GM18858 (cell line): ENCODE data around the gene ZNF22.
"Not testable (repeated sequence)": the region's sequence is repeated elsewhere in the genome, so short reads cannot be mapped to it uniquely, and the experiment has no call there.

ENCODE experiments used
- ATAC-seq: cut with Tn5 transposase; IDR thresholded peaks from one replicate; pipeline ENCODE4 v1.9.1; 2021; ENCODE audit not compliant: unreplicated experiment

Gene ZNF22

DNA sequence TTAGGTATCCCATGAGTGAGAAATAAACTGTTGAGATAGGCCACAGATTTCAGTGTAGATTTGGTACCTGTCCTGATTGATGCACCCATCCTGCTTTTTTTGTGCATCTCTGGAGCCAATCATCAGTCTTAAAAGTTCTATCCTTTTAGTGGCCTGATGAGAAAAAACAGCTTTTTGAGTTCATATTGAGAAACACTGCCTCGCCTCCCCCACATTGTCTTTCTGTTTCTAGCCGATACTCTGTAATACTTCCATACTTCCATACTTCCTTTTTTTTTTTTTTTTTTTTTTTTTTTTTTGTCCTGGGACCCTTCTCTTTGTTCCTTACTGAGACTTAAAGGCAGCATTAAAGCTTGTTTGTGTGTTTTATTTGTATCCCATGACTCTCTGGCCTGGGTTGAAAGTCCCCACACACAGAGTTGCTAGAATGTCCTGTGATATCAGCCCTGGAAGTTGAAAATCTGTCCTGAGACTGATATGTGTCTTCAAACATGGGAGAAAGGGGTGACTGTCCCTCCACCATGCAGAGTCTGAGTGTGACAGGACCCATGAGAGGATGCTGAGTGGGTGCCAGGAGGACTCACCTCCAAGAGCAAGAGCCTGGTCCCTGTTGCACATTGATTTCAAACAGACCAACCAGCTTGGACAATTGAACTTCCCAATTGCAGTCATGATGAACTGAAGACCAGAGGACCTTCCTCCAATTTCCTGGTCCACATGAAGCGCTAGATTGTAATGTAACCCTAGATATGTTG is 5.7 kb downstream of the ZNF22 start:
- ATAC-seq: no peak

GRCh38 chr10:45008524-45009161 is 7.9 kb downstream of the ZNF22 start:
- peak; percentile 93 for ATAC-seq

DNA sequence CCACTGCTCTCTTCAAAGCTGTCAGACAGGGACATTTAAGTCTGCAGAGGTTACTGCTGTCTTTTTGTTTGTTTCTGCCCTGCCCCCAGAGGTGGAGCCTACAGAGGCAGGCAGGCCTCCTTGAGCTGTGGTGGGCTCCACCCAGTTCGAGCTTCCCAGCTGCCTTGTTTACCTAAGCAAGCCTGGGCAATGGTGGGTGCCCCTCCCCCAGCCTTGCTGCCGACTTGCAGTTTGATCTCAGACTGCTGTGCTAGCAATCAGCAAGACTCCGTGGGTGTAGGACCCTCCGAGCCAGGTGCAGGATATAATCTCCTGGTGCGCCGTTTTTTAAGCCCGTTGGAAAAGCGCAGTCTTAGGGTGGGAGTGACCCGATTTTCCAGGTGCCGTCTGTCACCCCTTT is 13.8 kb downstream of the ZNF22 start:
- not testable (repeated sequence) for ATAC-seq

- ATAC-seq: no peak
Observed at GRCh38 chr10:45015590-45015989, 14.9 kb downstream of the ZNF22 start.

DNA sequence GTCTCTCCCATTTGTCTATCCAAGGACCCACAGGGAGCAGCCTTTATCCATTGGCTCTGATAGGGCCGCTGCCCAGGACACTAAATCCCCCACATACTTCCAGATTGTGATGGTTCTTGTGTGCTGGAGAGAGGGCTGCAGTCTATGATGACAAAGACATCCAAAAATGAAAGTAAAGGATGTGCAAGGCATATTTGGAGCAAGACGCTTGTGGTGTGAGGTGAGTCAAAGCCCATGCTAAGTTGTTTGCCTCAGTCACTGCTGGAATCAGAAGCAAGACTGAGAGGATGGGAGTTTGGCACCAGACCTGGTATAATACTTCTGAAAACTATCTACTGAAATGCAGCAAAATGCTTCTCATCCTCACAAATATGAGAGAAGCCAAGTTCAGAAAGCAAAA is 22.7 kb downstream of the ZNF22 start:
- ATAC-seq: no peak

- ATAC-seq: no peak
Observed at GRCh38 chr10:45034301-45034700, 33.6 kb downstream of the ZNF22 start.

- ATAC-seq: no peak
Observed at GRCh38 chr10:45035673-45036072, 35.0 kb downstream of the ZNF22 start.

- no peak for ATAC-seq
Observed at GRCh38 chr10:45040921-45041542, 40.3 kb downstream of the ZNF22 start.

- no peak for ATAC-seq
Observed at GRCh38 chr10:45044290-45044689, 43.6 kb downstream of the ZNF22 start.

DNA sequence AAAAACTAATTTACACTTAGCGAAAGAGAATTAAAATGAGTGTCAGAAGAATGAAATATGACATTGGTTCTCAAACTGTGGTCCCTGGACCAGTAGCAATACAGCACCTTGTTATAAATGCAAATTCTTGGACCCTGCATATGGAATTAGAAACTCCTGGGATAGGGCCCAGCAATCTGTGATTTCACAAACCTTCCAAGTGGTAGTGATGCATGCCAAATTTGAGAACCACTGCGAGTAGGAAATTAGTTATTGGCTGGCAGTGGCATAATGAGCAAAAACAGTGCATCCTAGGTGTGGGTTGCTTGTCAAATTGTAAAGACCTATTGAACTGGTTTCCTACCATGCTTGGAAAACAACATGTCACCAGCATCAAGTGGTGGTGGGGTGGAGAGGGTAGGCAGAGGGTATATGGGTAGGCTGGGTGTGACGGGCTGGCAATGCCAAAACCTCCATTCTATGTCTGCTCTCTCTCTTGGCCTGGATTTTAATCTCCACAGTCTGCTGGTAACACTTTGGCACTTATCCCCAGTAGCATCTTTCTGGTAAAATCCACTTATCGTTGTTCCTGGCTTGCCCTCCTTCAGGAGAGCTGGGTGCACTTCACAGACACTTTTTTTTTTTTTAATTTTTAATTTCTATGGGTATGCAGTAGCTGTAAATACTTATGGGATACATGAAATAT is 50.0 kb downstream of the ZNF22 start:
- ATAC-seq: no peak

DNA sequence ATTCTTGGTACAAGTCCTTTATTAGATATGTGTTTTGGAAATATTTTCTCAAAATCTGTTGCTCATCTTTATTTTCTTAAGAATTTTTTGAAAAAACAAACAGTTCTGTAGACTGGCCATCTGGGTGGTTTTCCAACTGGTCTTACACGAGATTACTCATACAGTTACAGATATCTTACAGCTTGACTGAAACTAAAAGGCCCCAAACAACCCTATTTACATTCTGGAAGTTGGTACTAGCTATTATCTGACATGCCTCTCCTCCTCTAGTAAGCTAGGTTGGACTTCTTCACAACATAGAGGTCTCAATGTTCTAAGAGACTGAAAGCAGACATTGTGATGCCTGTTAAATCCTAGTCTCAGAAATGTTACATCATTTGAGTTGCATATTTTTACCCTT is 52.0 kb downstream of the ZNF22 start:
- ATAC-seq: peak; percentile 58

DNA sequence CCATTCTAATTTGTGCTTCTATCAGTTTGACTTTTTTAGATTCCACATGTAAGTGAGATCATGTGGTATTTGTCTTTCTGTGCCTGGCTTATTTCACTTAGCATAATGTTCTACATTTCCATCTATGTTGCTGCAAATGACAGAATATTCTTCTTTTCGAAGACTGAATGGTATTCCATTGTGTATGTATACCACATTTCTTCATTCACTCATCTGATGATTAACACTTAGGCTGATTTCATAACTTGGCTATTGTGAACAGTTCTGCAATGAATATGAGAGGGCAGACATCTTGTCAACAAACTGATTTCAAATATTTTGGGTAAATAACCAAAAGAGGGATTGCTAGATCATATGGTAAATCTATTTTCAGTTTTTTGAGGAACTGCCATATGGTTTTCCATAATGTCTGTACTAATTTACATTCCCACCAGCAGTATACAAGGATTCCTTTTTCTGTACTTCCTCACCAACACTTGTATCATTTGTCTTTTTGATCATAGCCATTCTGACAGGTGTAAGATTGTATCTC is 52.9 kb downstream of the ZNF22 start:
- no peak for ATAC-seq
